SK-N-SH (cell line): ENCODE measurements around the gene ZNF580. TPM values are rescaled to one million over a fixed set of nuclear protein-coding genes. Genes with fewer than 3 reads are reported as not detected.

ENCODE experiments used
- CTCF ChIA-PET: fragments of 300-600, 350-600 bp; formaldehyde crosslinking; extraction: SDS; loops from one replicate; lab custom pipeline; 2021; lab: Yijun Ruan, JAX
- POLR2A ChIA-PET: fragments of 350-600 bp; sonication (Branson Sonifier 250); formaldehyde crosslinking; extraction: SDS; loops from one replicate; lab custom pipeline; 2020; ENCODE audit warnings: antibody characterized with exemption, inconsistent platforms; lab: Yijun Ruan, JAX
- DNase-seq: peaks from one replicate; pipeline ENCODE4 v3.0.0; 2012
- H2AFZ ChIP-seq: fragments of 200-600 bp; sonication (generic); 2 replicates; pipeline ENCODE4 v1.8.1; 2016; ENCODE audit warnings: antibody characterized with exemption, mild to moderate bottlenecking, low read depth
- H3F3A ChIP-seq: fragments of 200-600 bp; sonication (generic); replicated peaks from 2 replicates; pipeline ENCODE3; 2016; ENCODE audit warnings: antibody characterized with exemption, mild to moderate bottlenecking; ENCODE audit not compliant: insufficient read depth
- H3K27ac ChIP-seq, 2 experiments: fragments of 200-500 bp in 1 of 2; fragments of 200-600 bp in 1 of 2; sonication (Bioruptor generic) in 1 of 2; sonication (generic), shearing (Covaris generic) in 1 of 2; 2 replicates each; pipeline versions ENCODE4 v1.5.1 to v1.6.1; 2014 to 2016; ENCODE audit warnings: low read depth in 2 of 2, inconsistent platforms in 1 of 2, low read length in 1 of 2, mild to moderate bottlenecking in 1 of 2, mixed read lengths in 1 of 2
- H3K27me3 ChIP-seq: fragments of 200-600 bp; sonication (generic), shearing (Covaris generic); 2 replicates; pipeline ENCODE4 v1.6.1; 2016; ENCODE audit warnings: mixed run types; ENCODE audit not compliant: insufficient read depth
- H3K36me3 ChIP-seq, 2 experiments: fragments of 200-500 bp in 1 of 2; fragments of 200-600 bp in 1 of 2; sonication (Bioruptor generic) in 1 of 2; sonication (generic) in 1 of 2; replicated peaks in 1 of 2; 2 replicates each; pipeline versions ENCODE3 to v1.5.1; 2014 to 2016; ENCODE audit warnings: low read length in 1 of 2, mild to moderate bottlenecking in 1 of 2; ENCODE audit not compliant: insufficient read depth in 2 of 2, control insufficient read depth in 1 of 2
- H3K4me1 ChIP-seq, 2 experiments: fragments of 200-500 bp in 1 of 2; fragments of 200-600 bp in 1 of 2; sonication (Bioruptor generic) in 1 of 2; sonication (generic), shearing (Covaris generic) in 1 of 2; 2 replicates each; pipeline versions ENCODE4 v1.5.1 to v1.6.1; 2014 to 2016; ENCODE audit warnings: low read depth in 1 of 2, low read length in 1 of 2, mixed run types in 1 of 2; ENCODE audit not compliant: insufficient read depth in 2 of 2, control insufficient read depth in 1 of 2
- H3K4me2 ChIP-seq: fragments of 200-600 bp; sonication (generic), shearing (Covaris generic); 2 replicates; pipeline ENCODE4 v1.6.1; 2017; ENCODE audit warnings: mixed run types
- H3K4me3 ChIP-seq, 2 experiments: fragments of 200-500 bp in 1 of 2; fragments of 200-600 bp in 1 of 2; sonication (Bioruptor generic) in 1 of 2; sonication (generic), shearing (Covaris generic) in 1 of 2; 2 replicates each; pipeline versions ENCODE4 v1.5.1 to v1.8.1; 2014 to 2016; ENCODE audit warnings: low read depth in 2 of 2, inconsistent platforms in 1 of 2, low read length in 1 of 2, mild to moderate bottlenecking in 1 of 2, mixed read lengths in 1 of 2, moderate library complexity in 1 of 2
- H3K79me2 ChIP-seq: fragments of 200-600 bp; sonication (generic); 2 replicates; pipeline ENCODE4 v1.8.1; 2017; ENCODE audit warnings: mild to moderate bottlenecking; ENCODE audit not compliant: insufficient read depth
- H3K9ac ChIP-seq: fragments of 200-600 bp; sonication (generic); 2 replicates; pipeline ENCODE4 v1.6.1; 2017; ENCODE audit warnings: mixed run types
- H3K9me2 ChIP-seq: fragments of 200-600 bp; sonication (generic); 2 replicates; pipeline ENCODE4 v1.6.1; 2017; ENCODE audit warnings: mixed run types
- H3K9me3 ChIP-seq: fragments of 200-600 bp; sonication (generic); 2 replicates; pipeline ENCODE4 v1.6.1; 2017; ENCODE audit warnings: mixed run types, mild to moderate bottlenecking, moderate library complexity
- H4K20me1 ChIP-seq: fragments of 200-600 bp; sonication (generic); 2 replicates; pipeline ENCODE4 v1.6.1; 2017; ENCODE audit warnings: mild to moderate bottlenecking, mixed run types; ENCODE audit not compliant: insufficient read depth
- CHD2 ChIP-seq: fragments of 150-350 bp; IDR thresholded peaks from 2 replicates; pipeline ENCODE4 v1.6.1; 2018; ENCODE audit warnings: low read length; ENCODE audit not compliant: partially characterized antibody
- ELF1 ChIP-seq: IDR thresholded peaks from 2 replicates; pipeline ENCODE4 v1.4.0; 2012
- EP300 ChIP-seq, 2 experiments: IDR thresholded peaks; 2 replicates each; pipeline versions ENCODE4 v1.4.0 to v1.6.1; 2012; ENCODE audit warnings: borderline replicate concordance in 1 of 2, low read depth in 1 of 2, low read length in 1 of 2
- FOSL2 ChIP-seq: IDR thresholded peaks from 2 replicates; pipeline ENCODE4 v1.4.0; 2012; ENCODE audit warnings: low read depth, mild to moderate bottlenecking, moderate library complexity, borderline replicate concordance
- FOXM1 ChIP-seq: IDR thresholded peaks from 2 replicates; pipeline ENCODE4 v1.4.0; 2012; ENCODE audit warnings: low read depth, mild to moderate bottlenecking
- GABPA ChIP-seq: IDR thresholded peaks from 2 replicates; pipeline ENCODE4 v1.4.0; 2012; ENCODE audit warnings: low read depth, mild to moderate bottlenecking
- MAX ChIP-seq: IDR thresholded peaks from 2 replicates; pipeline ENCODE4 v1.4.0; 2012; ENCODE audit warnings: low read depth
- MXI1 ChIP-seq: IDR thresholded peaks from 2 replicates; pipeline ENCODE4 v1.6.1; 2012; ENCODE audit warnings: mild to moderate bottlenecking, low read depth, low read length, improper control_type of control experiment
- NFIC ChIP-seq: IDR thresholded peaks from 2 replicates; pipeline ENCODE4 v1.4.0; 2012; ENCODE audit warnings: borderline replicate concordance
- RXRA ChIP-seq: IDR thresholded peaks from 2 replicates; pipeline ENCODE4 v1.4.0; 2012; ENCODE audit warnings: low read depth, mild to moderate bottlenecking, borderline replicate concordance
- SMC3 ChIP-seq: IDR thresholded peaks from 2 replicates; pipeline ENCODE4 v1.6.1; 2012; ENCODE audit warnings: low read depth, low read length, improper control_type of control experiment
- TEAD4 ChIP-seq: IDR thresholded peaks from 2 replicates; pipeline ENCODE4 v1.4.0; 2012; ENCODE audit warnings: mild to moderate bottlenecking, borderline replicate concordance; ENCODE audit not compliant: insufficient read depth
- USF1 ChIP-seq: IDR thresholded peaks from 2 replicates; pipeline ENCODE4 v1.4.0; 2012; ENCODE audit warnings: low read depth, borderline replicate concordance
- ZBTB33 ChIP-seq: IDR thresholded peaks from 2 replicates; pipeline ENCODE4 v1.4.0; 2012; ENCODE audit warnings: low read depth, borderline replicate concordance
- WGBS: methylation state at CpG from one replicate; pipeline ENCODE4 v1.1.6; 2017; ENCODE audit warnings: low lambda C conversion rate; 5-methylcytosine and 5-hydroxymethylcytosine counted together
- polyA plus RNA-seq, 3 experiments: library from polyadenylated mRNA; depleted of rRNA; stranded (reverse); fragments of >200 nt; gene quantifications; 2 replicates each; pipeline ENCODE4 v1.2.3, GENCODE V29; 2012
- TF ChIP-seq, protein P1 (sequence below): fragments of 200-600 bp; sonication (generic); IDR thresholded peaks from 2 replicates; pipeline ENCODE4 v1.6.1; 2017; ENCODE audit warnings: antibody characterized with exemption, mild to moderate bottlenecking, moderate library complexity

ZNF580 gene
- polyA plus RNA-seq, 1 of the 3 experiments (the other 2 are of a cell fraction), result 21.9 TPM

DNA sequence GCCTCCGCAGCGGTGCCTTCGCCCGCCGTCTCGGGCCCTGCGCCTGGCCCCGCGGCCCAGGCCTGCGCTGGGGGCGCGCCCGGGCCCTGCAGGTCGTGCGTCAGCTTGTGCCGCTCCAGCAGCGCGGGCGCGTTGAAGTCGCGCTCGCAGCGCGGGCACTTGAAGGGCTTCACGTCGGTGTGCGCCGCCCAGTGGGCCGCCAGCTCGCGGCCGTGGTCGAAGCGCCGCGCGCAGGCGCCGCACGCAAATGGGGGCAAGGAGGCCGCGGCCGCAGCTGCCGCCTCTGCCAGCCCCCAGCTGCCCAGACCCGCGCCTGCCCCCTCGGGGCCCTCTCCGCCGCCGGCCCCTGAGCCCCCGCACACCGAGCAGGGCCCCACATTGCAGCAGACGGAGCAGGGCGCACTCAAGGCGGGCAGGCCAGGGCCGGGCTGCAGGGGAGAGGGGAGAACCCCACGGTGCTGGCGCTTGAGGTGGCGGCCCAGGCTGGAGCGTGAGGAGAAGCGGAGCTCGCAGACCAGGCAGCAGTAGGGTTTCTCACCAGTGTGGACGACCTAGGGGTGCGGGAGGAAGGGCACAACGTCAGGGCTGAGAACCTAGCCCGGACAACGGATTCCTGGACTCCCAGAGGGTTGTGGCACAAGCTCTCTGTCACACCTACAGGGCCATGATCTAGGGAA, 47.6 kb upstream of the ZNF580 start:
- Histone ChIP-seq H3K79me2 (peaks cover 4% of the 10 kb centered on the region), H3K9me2 (no peaks in the 10 kb centered on the region), H3K4me1 (peaks cover 2 to 3% of the 10 kb centered on the region in 2 experiments; a peak in 2 of 4 replicates), H3K36me3 (peaks cover 20 to 34% of the 10 kb centered on the region in 2 experiments), H3K4me3 (no peak overlapping the region), H3F3A (peaks cover 6% of the 10 kb centered on the region), H2AFZ (no peak overlapping the region), H3K27me3 (no peaks in the 10 kb centered on the region), H3K9ac (no peak overlapping the region), H3K27ac (no peak overlapping the region), H3K4me2 (no peak overlapping the region), H3K9me3 (no peaks in the 10 kb centered on the region), H4K20me1 (no peaks in the 10 kb centered on the region)
- DNase-seq, result no peak
- ChIA-PET CTCF (interaction anchor here (1.2 kb wide), 1 partner anchor 89 kb away, joined by 3 read pairs; no protein-coding TSS in a partner anchor), POLR2A (no interaction called here)
- TF ChIP-seq, protein P1, sequence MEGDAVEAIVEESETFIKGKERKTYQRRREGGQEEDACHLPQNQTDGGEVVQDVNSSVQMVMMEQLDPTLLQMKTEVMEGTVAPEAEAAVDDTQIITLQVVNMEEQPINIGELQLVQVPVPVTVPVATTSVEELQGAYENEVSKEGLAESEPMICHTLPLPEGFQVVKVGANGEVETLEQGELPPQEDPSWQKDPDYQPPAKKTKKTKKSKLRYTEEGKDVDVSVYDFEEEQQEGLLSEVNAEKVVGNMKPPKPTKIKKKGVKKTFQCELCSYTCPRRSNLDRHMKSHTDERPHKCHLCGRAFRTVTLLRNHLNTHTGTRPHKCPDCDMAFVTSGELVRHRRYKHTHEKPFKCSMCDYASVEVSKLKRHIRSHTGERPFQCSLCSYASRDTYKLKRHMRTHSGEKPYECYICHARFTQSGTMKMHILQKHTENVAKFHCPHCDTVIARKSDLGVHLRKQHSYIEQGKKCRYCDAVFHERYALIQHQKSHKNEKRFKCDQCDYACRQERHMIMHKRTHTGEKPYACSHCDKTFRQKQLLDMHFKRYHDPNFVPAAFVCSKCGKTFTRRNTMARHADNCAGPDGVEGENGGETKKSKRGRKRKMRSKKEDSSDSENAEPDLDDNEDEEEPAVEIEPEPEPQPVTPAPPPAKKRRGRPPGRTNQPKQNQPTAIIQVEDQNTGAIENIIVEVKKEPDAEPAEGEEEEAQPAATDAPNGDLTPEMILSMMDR, result no peak
- TF ChIP-seq RXRA (no peak), MXI1 (no peak), EP300 (IDR thresholded peaks at IDR 0.05; ENCODE audit: borderline replicate concordance in 1 of 2, low read depth in 1 of 2, low read length in 1 of 2) (no peak), FOSL2 (no peak), FOXM1 (no peak), MAX (no peak), ELF1 (no peak), GABPA (no peak), ZBTB33 (no peak), TEAD4 (no peak), CHD2 (no peak), NFIC (no peak), USF1 (no peak), SMC3 (no peak)
- 97% methylated on average over 67 of the region's 68 CpGs for WGBS
